GM10266 (cell line): ENCODE data around the gene STUB1.

ENCODE experiments used
- DNase-seq: peaks from one replicate; pipeline ENCODE4 v3.0.0; 2012; ENCODE audit errors: extremely low spot score
- CTCF ChIP-seq: IDR thresholded peaks from 2 replicates; pipeline ENCODE4 v1.5.1; 2012; ENCODE audit warnings: mild to moderate bottlenecking, low read depth; ENCODE audit not compliant: control insufficient read depth, insufficient read depth; ENCODE audit errors: missing control alignments

The STUB1 gene

GRCh38 chr16:702341-702740 is 22.1 kb downstream of the STUB1 start:
- no peak for TF ChIP-seq CTCF

GRCh38 chr16:703406-703805 is 23.2 kb downstream of the STUB1 start:
- no peak for TF ChIP-seq CTCF
- DNase-seq = no peak

More at GRCh38 chr16:702341-702740, 22.1 kb downstream of the STUB1 start:
- DNase-seq = no peak

- no peak for DNase-seq
- no peak for TF ChIP-seq CTCF
Observed at GRCh38 chr16:704047-704446, 23.8 kb downstream of the STUB1 start.

- no peak for DNase-seq
- TF ChIP-seq CTCF = no peak
Observed at GRCh38 chr16:704552-705380, 24.6 kb downstream of the STUB1 start.

- TF ChIP-seq CTCF = no peak
- no peak for DNase-seq
Observed at GRCh38 chr16:705431-706188, 25.4 kb downstream of the STUB1 start, which contains the start of gene FBXL16. FBXL16 (minus strand) TSS chr16:705801; CDS start chr16:697405, 8,396 bp downstream.

GRCh38 chr16:706189-707061 is 26.2 kb downstream of the STUB1 start:
- no peak for DNase-seq
- no peak for TF ChIP-seq CTCF
